GM18867 (cell line): Measurements from ENCODE around the gene ANP32B.
"Not testable (repeated sequence)": the region's sequence is repeated elsewhere in the genome, so short reads cannot be mapped to it uniquely, and the experiment has no call there.

ENCODE experiments used
- ATAC-seq: cut with Tn5 transposase; IDR thresholded peaks from one replicate; pipeline ENCODE4 v1.9.1; 2021; ENCODE audit warnings: mild to moderate bottlenecking, moderate library complexity; ENCODE audit not compliant: unreplicated experiment

ANP32B gene

GRCh38 chr9:97982683-97983588 lies at the start of gene ANP32B:
Gene ANP32B, plus strand, starts transcription at chr9:97983341. Its CDS starts 215 bp downstream, at chr9:97983556.
- peak; percentile 61 for ATAC-seq

GRCh38 chr9:97934321-97935115 lies 48.6 kb upstream of the ANP32B start:
- ATAC-seq: no peak

DNA sequence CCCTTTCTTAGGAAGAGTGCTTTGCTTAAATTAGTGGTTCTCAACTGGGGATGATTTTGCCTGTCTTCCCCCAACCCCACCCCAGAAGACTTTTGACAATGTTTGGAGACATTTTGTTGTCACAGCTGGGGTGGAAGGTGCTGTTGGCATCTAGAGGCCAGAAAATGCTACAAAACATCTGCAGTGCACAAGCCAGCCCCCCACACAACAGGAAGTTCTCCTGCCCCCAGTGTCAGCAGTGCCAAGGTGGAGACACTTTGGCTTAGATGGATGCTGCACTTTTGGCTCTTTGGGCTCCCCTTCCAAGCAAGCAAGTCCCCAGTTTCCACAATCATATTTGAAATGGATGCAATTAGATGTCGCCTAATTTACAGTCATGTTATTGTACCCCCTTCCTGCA lies 47.9 kb upstream of the ANP32B start:
- no peak for ATAC-seq

- no peak for ATAC-seq
These were observed 46.1 kb upstream of the ANP32B start for GRCh38 chr9:97936998-97937397.

GRCh38 chr9:97938081-97938644 lies 45.0 kb upstream of the ANP32B start, which contains the start of gene HEMGN:
Gene HEMGN, minus strand, starts transcription at chr9:97938172. Its CDS starts 36 bp downstream, at chr9:97938136.
- peak; percentile 84 for ATAC-seq

GRCh38 chr9:97940233-97940632 lies 42.9 kb upstream of the ANP32B start:
- no peak for ATAC-seq

DNA sequence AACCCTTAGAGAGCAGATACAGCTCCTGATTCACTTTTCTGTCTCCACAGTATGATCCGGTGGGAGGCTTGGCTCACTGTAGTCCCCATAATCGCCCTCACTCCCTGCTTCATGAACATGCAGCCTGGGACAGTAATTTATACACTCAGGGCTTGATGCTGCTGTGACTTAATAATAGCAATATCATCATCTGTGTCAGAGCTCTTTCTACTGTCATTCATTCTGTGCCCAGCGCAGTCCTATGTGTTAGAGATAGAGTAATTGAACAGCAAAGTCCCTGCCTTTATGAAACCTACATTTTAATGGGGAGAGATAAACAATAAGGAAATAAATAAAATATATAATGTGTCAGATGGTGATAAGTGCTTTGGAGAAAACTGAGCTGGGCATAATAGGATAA lies 42.4 kb upstream of the ANP32B start:
- ATAC-seq: no peak

DNA sequence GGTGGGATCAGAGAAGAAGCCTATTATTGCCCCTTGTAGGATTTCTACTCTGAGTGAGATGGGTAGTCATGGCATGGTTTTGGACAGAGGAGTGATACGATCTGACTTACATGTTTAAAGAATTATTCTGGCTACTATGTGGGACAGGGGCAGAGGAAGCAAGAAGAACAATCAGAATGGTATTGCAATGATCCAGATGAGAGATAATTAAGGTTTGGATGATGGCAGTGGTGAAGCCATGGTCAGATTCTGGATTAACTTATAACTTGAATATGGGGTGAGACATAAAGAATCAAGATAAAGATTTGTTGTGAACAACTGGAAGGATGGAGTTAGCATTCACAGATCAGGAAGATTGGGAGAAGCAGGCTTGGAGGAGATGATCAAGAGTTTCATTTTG lies 41.8 kb upstream of the ANP32B start:
- no peak for ATAC-seq

- ATAC-seq: no peak
These were observed 39.8 kb upstream of the ANP32B start for GRCh38 chr9:97943308-97943855.

- no peak for ATAC-seq
These were observed 38.5 kb upstream of the ANP32B start for GRCh38 chr9:97944612-97945011.

- ATAC-seq: not testable (repeated sequence)
These were observed 37.7 kb upstream of the ANP32B start for GRCh38 chr9:97945470-97945869.

GRCh38 chr9:97947094-97947493 lies 36.0 kb upstream of the ANP32B start:
- not testable (repeated sequence) for ATAC-seq

- not testable (repeated sequence) for ATAC-seq
These were observed 32.3 kb upstream of the ANP32B start for GRCh38 chr9:97950873-97951272.

- ATAC-seq: peak; percentile 88
These were observed 28.6 kb upstream of the ANP32B start for GRCh38 chr9:97954550-97954989.

DNA sequence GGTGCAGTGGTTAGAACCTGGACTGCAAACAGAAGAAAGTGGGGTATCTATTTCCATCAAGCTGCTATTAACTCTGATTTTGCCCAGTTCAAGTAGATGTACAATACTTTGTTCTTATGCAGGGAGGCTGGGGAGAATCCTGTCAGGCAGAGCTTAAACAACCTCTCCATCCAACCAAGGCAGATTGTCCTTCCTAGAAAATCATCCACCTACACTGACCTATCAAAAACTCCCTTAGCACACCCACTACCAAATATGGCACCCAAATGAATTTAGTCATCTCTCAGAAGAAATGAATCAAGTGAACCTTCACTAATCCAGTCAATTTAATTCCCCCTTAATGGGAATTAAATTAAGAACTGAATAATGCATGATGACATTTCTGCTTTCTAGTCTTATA lies 26.8 kb upstream of the ANP32B start:
- ATAC-seq: no peak

GRCh38 chr9:97958812-97959511 lies 24.2 kb upstream of the ANP32B start:
- no peak for ATAC-seq

GRCh38 chr9:97959585-97959984 lies 23.6 kb upstream of the ANP32B start:
- no peak for ATAC-seq

- ATAC-seq: not testable (repeated sequence)
These were observed 22.3 kb upstream of the ANP32B start for GRCh38 chr9:97960678-97961328.

DNA sequence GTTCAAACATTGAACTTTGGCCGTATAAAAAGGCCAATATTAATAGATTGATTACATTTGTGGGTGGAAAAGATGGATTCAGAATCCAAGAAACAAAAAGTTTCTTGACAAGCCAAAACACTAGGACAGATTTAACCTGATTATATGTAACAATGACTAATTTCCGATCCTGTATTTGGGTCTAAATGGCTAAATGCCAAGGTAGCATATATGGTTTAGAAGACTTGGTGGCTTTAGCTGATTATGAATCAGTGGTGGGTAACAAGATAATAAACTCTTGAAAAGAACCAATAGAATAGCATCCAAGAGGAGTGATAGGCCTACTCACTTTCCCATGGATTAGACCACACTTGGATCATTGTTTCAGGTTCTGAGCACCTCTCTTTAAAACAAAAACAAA lies 21.8 kb upstream of the ANP32B start:
- no peak for ATAC-seq

DNA sequence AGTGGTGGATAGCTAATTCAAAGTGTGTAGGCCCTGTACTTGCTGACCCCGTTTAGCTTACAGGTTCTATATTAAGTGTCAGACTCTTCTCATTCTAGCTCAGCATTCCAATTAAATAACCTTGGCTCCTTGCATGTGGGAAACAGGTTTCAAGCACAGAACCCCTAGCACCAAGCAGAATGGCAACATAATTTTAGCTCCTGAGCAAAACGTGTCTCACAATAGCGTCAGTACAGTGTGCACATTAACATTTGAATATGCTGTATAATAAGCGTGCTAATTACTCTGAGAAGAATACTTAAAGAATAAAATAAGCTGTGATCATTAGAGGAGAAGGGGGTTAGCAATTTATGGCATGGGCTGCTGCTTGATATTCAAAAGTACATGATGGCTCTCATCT lies 21.0 kb upstream of the ANP32B start:
- ATAC-seq: no peak
